HG03139 (cell line): ENCODE measurements around the gene ZFAND2A.
"Not testable (repeated sequence)": the region's sequence is repeated elsewhere in the genome, so short reads cannot be mapped to it uniquely, and the experiment has no call there.

Source experiments
- ATAC-seq: cut with Tn5 transposase; IDR thresholded peaks from one replicate; pipeline ENCODE4 v1.9.1; 2021; ENCODE audit not compliant: unreplicated experiment

The ZFAND2A gene

GRCh38 chr7:1159891-1160669, at the start of gene ZFAND2A:
TSS of gene ZFAND2A (minus strand) at chr7:1160196. CDS start at chr7:1158212, 1,984 bp downstream.
- peak; percentile 94 for ATAC-seq

GRCh38 chr7:1209097-1209496, 49.1 kb upstream of the ZFAND2A start:
- no peak for ATAC-seq

- ATAC-seq, result not testable (repeated sequence)
These were observed 45.7 kb upstream of the ZFAND2A start for GRCh38 chr7:1205742-1206141.

- ATAC-seq, result no peak
These were observed 44.6 kb upstream of the ZFAND2A start for GRCh38 chr7:1204460-1205140.

- not testable (repeated sequence) for ATAC-seq
These were observed 42.9 kb upstream of the ZFAND2A start for GRCh38 chr7:1202914-1203313.

- no peak for ATAC-seq
These were observed 41.9 kb upstream of the ZFAND2A start for GRCh38 chr7:1201916-1202315.

- ATAC-seq, result no peak
These were observed 40.0 kb upstream of the ZFAND2A start for GRCh38 chr7:1200045-1200444.

- no peak for ATAC-seq
These were observed 38.1 kb upstream of the ZFAND2A start for GRCh38 chr7:1197997-1198625.

- no peak for ATAC-seq
These were observed 37.0 kb upstream of the ZFAND2A start for GRCh38 chr7:1196950-1197349.

GRCh38 chr7:1196441-1196840, 36.4 kb upstream of the ZFAND2A start:
- not testable (repeated sequence) for ATAC-seq

GRCh38 chr7:1193593-1194424, 33.8 kb upstream of the ZFAND2A start:
- no peak for ATAC-seq

GRCh38 chr7:1192171-1192676, 32.2 kb upstream of the ZFAND2A start:
- ATAC-seq, result no peak

GRCh38 chr7:1189986-1190772, 30.2 kb upstream of the ZFAND2A start:
- ATAC-seq, result no peak

GRCh38 chr7:1188720-1189294, 28.8 kb upstream of the ZFAND2A start:
- ATAC-seq, result no peak

GRCh38 chr7:1187127-1187526, 27.1 kb upstream of the ZFAND2A start:
- no peak for ATAC-seq

- no peak for ATAC-seq
These were observed 21.6 kb upstream of the ZFAND2A start for GRCh38 chr7:1181640-1182039.

- no peak for ATAC-seq
These were observed 21.0 kb upstream of the ZFAND2A start for GRCh38 chr7:1181031-1181430.

GRCh38 chr7:1176891-1177373, 16.9 kb upstream of the ZFAND2A start:
- no peak for ATAC-seq
